GM21786 (cell line): Measurements from ENCODE around the gene NAA60.

Experiments used
- ATAC-seq: cut with Tn5 transposase; IDR thresholded peaks from one replicate; pipeline ENCODE4 v1.9.1; 2021; ENCODE audit not compliant: unreplicated experiment

NAA60 gene

GRCh38 chr16:3443108-3444031 is at the start of gene NAA60, which contains the start of gene ZNF597:
Gene NAA60 (plus strand): TSS chr16:3443680. CDS start chr16:3476228, 32,548 bp downstream.
Gene ZNF597 (minus strand): TSS chr16:3443504. CDS start chr16:3443153, 351 bp downstream.
- ATAC-seq: peak; percentile 91

- ATAC-seq: peak; percentile 30
Measured at GRCh38 chr16:3400446-3400778, 43.1 kb upstream of the NAA60 start.

- ATAC-seq: peak; percentile 95
Measured at GRCh38 chr16:3400779-3401688, 42.4 kb upstream of the NAA60 start, which contains the start of the genes ZNF174 and ZSCAN32. Gene ZNF174 (plus strand): TSS chr16:3401215. CDS start chr16:3402005, 790 bp downstream. Gene ZSCAN32 (minus strand): TSS chr16:3401004. CDS start chr16:3397557, 3,447 bp downstream.

GRCh38 chr16:3401719-3402397 is 41.6 kb upstream of the NAA60 start:
- ATAC-seq: no peak

- ATAC-seq: no peak
Measured at GRCh38 chr16:3408561-3409197, 34.8 kb upstream of the NAA60 start.

GRCh38 chr16:3413730-3414379 is 29.6 kb upstream of the NAA60 start:
- ATAC-seq: no peak

- ATAC-seq: no peak
Measured at GRCh38 chr16:3431779-3432219, 11.7 kb upstream of the NAA60 start.

- no peak for ATAC-seq
Measured at GRCh38 chr16:3434373-3434772, 9.1 kb upstream of the NAA60 start.

- ATAC-seq: no peak
Measured at GRCh38 chr16:3439637-3440036, 3.8 kb upstream of the NAA60 start.

- ATAC-seq: peak; percentile 15
Measured at GRCh38 chr16:3444032-3444388, 530 bp downstream of the NAA60 start.

- no peak for ATAC-seq
Measured at GRCh38 chr16:3454093-3454492, 10.6 kb downstream of the NAA60 start.

- ATAC-seq: no peak
Measured at GRCh38 chr16:3454631-3455147, 11.2 kb downstream of the NAA60 start.

- peak; percentile 72 for ATAC-seq
Measured at GRCh38 chr16:3457434-3458252, 14.2 kb downstream of the NAA60 start.

GRCh38 chr16:3458278-3458851 is 14.9 kb downstream of the NAA60 start:
- ATAC-seq: peak; percentile 6

GRCh38 chr16:3458852-3459361 is 15.4 kb downstream of the NAA60 start:
- ATAC-seq: no peak

- no peak for ATAC-seq
Measured at GRCh38 chr16:3459401-3460090, 16.1 kb downstream of the NAA60 start.

GRCh38 chr16:3460121-3460520 is 16.6 kb downstream of the NAA60 start:
- no peak for ATAC-seq

GRCh38 chr16:3460585-3460984 is 17.1 kb downstream of the NAA60 start:
- no peak for ATAC-seq
